HG03103 (cell line): ENCODE results near the gene CNRIP1.
"Not testable (repeated sequence)": the region's sequence is repeated elsewhere in the genome, so short reads cannot be mapped to it uniquely, and the experiment has no call there.

Experiments
- ATAC-seq: cut with Tn5 transposase; IDR thresholded peaks from one replicate; pipeline ENCODE4 v1.9.1; 2021; ENCODE audit warnings: low read depth; ENCODE audit not compliant: unreplicated experiment

Gene CNRIP1

GRCh38 chr2:68341062-68341329 lies 21.2 kb upstream of the CNRIP1 start:
- no peak for ATAC-seq

- no peak for ATAC-seq
Measured at GRCh38 chr2:68340226-68341061, 20.7 kb upstream of the CNRIP1 start.

- no peak for ATAC-seq
Measured at GRCh38 chr2:68336192-68336591, 16.4 kb upstream of the CNRIP1 start.

- ATAC-seq = no peak
Measured at GRCh38 chr2:68333931-68334330, 14.2 kb upstream of the CNRIP1 start.

GRCh38 chr2:68333009-68333408 lies 13.3 kb upstream of the CNRIP1 start:
- ATAC-seq = no peak

GRCh38 chr2:68330691-68331090 lies 10.9 kb upstream of the CNRIP1 start:
- no peak for ATAC-seq

- ATAC-seq = no peak
Measured at GRCh38 chr2:68328901-68329300, 9.2 kb upstream of the CNRIP1 start.

- no peak for ATAC-seq
Measured at GRCh38 chr2:68325056-68325455, 5.3 kb upstream of the CNRIP1 start.

GRCh38 chr2:68320118-68320641 lies 431 bp upstream of the CNRIP1 start:
- ATAC-seq = no peak

GRCh38 chr2:68318914-68319397 lies 793 bp downstream of the CNRIP1 start:
- no peak for ATAC-seq

GRCh38 chr2:68317971-68318913 lies 1.5 kb downstream of the CNRIP1 start:
- no peak for ATAC-seq

- no peak for ATAC-seq
Measured at GRCh38 chr2:68316111-68316510, 3.6 kb downstream of the CNRIP1 start.

- ATAC-seq = no peak
Measured at GRCh38 chr2:68311033-68311432, 8.7 kb downstream of the CNRIP1 start.

GRCh38 chr2:68309426-68309825 lies 10.3 kb downstream of the CNRIP1 start:
- ATAC-seq = no peak

GRCh38 chr2:68303902-68304272 lies 15.9 kb downstream of the CNRIP1 start:
- ATAC-seq = not testable (repeated sequence)

- no peak for ATAC-seq
Measured at GRCh38 chr2:68303033-68303901, 16.5 kb downstream of the CNRIP1 start.

- no peak for ATAC-seq
Measured at GRCh38 chr2:68302281-68302875, 17.4 kb downstream of the CNRIP1 start.

- no peak for ATAC-seq
Measured at GRCh38 chr2:68295516-68295915, 24.2 kb downstream of the CNRIP1 start.

GRCh38 chr2:68294913-68295312 lies 24.8 kb downstream of the CNRIP1 start:
- no peak for ATAC-seq

GRCh38 chr2:68294187-68294586 lies 25.6 kb downstream of the CNRIP1 start:
- no peak for ATAC-seq
